ENCODE measurements around the gene PBXIP1.

Gene PBXIP1

DNA sequence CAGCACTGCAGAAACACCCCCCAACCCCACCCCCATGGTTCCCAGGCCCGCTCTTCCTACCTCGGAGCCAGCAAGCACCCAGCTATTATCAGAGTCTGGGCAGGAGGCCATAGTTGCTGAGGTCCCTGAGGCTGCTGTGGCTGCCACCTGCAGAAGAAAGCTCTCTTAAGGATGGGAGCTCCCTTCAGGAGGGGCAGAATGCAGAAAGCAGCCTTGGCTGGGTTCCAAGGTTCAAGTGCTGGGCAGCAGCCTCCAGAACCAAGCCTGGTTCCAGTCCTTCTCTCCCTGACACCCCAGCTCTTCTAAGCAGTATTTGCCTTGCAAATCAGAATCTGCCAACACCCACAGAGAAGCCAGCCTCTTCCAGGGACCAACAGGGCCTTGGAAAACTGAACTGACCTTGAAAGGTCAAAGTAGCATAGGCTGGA is 2.3 kb downstream of the PBXIP1 start:
- FAIRE-seq: no peak

DNA sequence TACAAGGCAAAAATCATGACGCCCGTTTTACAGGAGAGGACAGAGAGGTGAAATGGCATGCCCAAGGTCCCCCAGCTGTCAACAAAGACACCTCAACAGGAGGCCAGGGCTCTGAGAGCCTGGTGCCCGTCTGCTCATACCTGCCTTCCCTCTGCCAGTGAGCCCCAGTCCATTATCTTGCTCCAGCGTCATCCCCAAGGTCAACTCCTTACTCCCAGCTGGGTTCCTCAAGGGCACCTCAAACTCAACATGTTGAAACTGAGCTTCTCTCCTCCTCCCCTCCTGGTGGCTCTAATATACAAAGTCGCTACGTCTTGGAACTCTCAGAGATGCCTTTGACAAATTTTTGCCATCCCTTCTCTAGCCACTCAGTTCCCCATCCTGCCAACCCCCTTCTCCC is 3.2 kb downstream of the PBXIP1 start:
- no peak for FAIRE-seq

DNA sequence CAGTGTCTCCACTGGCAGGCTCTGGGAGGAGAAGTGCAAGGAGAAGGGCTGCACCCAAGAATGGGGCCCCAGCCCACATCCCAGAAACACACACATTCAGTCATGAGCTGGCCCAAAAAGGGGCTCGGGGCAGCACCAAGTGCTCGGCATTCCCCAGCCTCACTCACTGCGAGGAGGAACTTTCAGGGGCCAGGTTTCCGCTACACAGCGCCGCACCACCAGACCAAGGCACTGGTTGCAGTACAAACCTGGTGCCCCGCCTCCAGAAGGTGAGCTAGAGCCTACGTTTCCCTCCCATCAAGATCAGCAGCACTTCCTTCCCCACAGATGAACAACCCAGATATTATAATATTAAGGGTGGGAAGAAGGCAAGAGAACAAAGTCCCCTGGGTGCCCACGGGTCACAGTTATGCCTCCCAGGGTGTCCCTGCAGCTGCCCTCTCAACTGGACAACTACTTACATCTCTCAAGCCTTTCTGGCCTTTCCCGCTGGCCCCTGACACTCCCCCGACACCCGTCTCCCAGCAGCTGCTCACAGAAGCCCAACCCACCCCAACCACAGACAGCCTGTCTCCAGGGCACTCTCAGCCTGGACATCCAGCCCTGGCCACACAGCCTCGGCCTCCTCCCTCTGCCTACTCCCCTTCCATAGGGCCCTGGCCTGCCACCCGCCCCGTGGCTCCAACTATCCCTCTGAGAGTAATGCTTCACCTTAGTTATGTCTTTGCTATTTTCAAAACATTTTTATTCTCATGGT is 3.8 kb downstream of the PBXIP1 start:
- no peak for FAIRE-seq

DNA sequence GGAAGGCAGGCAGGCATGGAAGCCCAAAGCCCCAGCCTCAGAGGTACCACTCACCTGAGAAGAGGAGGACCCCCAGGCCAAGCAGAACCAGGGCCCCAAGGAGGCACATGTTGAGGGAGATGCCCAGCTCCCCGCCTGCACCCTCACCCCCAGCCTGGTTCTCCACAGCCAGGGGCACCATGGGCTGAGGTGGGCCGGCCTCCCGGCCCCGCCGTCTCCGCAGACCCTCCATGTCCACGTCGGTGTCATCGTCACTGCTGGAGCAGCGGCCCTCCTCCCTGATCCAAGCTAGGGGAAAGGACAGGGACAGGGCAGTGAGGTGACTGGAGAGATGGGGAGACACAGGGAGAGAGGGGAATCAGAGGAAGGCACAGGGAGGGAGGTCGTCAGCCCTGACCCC is 7.8 kb downstream of the PBXIP1 start:
- no peak for FAIRE-seq

DNA sequence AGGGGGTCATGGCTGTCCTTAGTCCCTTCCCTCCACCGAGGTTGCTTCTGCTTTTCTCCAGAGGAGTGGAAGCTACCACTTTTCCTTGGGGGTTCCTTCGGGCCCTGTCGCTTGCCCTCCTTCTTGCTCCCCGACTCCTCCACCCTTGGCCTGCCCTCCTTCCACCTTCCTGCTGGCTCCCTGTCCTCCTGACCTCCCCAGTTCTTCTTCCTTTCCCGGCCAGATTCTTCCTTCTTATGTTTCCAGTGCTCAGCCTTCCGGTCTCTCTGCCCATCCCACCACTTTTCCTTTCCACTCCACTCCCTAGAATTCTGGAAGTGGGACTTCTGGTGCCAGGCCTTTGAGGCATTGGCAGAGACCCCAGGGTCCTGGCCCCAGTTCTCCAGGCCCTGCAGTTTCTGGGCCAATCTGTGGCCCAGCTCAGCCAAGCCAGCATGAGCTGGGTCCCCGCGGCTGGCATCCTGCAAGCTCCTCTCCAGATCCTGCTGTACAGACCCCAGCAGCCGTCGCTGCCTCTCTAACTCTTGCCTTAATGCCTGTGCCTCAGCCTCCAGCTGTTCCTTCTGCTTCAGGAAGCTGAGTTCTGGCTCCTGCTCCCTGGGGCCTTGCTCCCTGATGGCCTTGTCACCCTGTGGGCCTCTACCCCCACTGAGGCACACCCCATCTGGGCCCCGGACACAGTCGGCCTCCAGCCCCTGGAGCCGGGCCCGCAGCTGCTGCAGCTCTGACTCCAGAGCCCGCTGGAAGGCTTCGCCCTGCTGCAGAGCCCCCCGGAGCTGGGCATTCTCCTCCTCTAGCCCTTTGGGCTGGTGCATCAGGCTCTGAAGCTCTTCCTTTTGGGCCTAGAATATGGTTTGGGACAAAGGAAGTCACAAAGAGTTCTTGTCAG is 9.7 kb downstream of the PBXIP1 start:
- FAIRE-seq: no peak

DNA sequence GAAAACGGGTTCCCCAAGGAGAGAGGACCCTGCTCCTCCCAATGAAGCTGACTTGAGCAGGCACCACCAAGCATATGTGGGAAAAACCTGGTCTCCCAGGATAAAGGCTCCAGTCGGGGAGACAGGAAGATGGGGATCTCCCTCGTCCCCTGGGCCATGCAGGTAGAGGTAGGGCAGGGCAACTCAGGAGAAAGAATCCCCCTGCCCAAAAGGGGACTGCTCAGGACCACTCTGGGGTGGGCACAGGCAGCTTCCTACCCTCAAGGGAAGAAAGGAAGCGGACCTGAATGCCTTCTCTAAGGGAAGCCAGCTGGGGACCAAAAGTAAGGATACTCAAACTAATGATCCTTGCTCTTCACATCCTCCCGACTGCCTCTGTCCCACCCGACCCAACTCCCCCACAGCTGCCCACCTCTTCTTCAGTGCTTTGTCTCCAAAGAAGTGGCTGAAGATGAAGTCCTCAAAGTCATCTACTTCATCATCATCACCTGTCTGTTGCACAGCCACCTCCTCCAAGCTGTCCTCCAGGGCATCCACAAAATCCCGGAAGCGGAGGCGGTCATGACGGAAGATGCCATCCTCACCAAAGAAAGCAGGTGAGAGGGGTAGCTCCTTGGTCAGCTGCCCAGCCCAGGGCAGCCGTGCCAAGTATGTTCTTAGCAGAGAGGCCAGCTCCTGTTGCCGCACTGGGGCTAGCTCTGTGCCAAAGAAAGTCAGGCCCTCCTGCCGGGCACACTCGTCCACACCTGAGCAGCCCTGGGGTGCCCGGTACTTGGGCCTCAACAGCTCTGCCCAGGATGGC is 10.5 kb downstream of the PBXIP1 start:
- FAIRE-seq: no peak

DNA sequence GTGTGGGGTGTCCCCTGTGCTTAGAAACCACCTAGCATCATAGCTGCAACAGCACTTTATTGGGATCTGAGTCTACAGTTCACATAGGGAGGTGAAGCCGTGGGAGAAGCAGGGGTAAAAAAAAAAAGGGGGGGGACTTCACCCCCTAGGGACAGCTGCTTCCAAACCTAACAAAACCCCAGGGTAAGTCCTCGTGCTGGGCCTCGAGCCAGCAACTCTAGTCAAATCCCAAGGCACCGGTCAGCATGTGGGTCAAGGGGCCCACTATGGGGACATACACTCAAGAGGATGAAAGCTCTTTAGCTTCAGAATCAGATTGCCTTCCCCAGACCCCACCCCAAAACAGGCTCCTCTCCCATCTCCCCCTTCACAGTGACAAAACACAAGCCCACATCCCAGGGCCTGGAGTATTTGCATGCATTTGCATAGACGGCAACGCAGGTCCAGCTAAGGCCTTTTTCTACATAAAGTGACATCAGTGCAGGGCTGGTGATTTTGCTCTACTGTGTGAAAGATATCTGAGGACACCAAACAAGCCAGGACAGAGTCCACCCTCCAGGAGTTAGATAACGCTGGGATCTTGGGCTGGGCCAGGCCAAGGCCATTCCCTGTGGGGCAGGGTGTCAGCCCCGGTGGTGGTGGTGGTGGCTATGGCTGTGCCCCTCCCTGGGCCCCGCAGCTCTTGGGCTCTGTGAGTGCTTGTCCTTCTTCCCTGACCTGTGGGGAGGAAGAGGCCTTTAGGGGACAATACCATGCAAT is 11.3 kb downstream of the PBXIP1 start:
- FAIRE-seq: no peak

DNA sequence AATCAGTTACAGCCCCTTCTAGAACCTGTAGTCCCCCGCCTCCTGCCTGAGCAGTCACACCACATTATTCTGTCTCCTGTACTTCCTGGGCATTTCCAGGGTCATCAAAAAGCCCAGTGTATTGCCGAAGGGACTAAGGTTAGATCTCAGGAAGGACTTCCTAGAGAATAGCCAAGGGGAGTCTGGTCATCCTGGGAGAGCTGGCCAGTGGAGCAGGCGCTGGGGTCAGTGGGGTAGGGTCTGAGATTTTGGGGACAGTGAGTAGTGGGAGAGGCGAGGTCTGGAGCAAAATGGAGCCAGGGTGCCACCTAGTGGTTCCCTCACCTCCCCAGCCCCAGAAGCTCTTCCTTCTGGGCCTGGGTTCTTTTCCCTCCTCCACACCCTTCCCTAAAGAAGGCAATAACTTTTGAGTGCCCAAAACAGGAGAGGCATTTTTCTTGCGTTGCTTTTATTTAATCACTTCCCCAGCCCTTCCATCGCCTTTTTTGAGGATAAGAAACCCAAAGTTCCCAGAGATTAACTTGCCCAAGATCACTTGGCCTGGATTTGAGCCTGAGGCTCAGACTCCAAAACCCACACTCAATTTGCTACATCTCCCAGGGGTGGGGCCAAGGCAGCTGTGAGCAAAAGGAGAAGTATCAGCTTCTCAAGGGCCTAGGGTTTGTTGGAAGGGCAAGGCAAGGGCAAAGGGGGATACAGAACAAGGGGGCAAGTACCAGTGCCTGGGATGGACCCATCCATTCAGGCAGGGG is 12.1 kb downstream of the PBXIP1 start:
- FAIRE-seq: no peak

DNA sequence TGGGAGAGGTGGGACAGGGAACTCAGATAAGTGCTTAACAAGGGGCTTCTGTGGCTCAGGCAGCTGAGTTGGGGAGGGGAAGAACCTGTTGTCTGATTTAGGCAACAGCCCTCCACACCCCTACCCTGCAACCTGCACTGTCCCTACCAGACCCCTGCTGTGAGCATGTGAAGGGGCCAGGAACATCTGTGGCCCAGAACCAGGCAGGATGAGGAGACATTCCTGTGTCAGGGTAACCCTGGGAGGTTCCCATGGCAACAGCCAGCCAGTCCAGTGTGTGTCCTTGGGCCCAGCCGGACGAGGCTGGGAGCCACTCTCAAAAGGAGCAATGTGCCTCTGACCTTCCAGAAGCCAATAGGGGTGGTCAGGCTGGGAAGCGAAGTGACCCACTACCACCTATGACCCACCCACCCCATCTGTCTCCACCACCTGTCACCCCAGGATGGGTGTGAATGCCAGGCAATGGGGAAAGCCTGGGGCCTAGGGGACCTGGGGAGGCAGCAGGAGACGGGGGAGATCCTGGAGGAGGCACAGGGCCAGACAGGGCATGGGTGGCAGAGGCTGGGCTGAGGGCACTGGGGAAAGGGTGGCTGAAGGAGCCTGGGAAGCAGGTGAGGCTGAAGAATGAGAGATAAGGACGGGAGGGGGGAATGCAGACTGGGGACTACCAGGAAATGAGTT is 14.4 kb downstream of the PBXIP1 start:
- FAIRE-seq: no peak

DNA sequence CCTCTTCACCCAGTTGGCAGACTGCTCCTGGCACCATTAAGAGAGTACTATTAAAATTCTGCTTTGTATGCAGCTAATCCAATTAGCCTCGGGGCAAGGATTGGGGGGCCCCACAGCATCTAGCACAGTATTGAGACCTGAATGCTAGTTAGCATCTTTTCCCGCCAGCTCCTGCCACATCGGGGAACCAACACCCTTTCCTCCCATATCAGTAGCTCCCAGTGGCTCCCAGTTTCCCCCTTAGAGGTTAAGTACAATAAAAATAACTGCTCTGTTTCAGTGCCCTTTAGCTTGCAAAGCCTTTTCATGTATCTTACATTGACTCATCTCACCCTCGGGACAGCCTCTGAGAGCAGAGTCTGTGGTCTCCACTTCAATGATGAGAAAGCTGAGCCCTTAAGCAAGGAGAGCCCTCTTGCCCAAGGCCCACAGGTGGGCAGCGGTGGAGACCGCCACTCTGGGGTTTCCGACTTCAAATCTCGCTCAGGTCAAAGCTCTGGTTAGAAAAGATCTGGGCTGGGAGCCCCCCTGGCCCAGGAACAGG is 15.2 kb downstream of the PBXIP1 start:
- no peak for FAIRE-seq

DNA sequence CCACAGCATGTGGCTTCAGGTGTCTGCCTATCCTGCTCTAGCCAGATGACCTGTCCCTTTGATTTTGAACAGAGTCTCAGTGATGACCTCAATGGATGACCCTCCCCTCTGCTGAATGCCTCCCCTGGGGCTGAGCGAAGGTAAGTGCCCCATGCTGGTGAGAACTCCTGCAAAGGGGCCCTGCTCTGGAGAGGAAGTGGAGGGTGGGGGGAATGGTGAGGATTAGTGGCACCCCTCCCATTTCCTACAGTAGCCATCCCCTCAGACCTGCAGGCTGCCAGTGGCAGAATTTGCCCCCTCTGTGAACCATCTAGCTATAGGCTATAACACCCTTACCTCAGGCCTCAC is 15.7 kb downstream of the PBXIP1 start:
- FAIRE-seq: no peak

DNA sequence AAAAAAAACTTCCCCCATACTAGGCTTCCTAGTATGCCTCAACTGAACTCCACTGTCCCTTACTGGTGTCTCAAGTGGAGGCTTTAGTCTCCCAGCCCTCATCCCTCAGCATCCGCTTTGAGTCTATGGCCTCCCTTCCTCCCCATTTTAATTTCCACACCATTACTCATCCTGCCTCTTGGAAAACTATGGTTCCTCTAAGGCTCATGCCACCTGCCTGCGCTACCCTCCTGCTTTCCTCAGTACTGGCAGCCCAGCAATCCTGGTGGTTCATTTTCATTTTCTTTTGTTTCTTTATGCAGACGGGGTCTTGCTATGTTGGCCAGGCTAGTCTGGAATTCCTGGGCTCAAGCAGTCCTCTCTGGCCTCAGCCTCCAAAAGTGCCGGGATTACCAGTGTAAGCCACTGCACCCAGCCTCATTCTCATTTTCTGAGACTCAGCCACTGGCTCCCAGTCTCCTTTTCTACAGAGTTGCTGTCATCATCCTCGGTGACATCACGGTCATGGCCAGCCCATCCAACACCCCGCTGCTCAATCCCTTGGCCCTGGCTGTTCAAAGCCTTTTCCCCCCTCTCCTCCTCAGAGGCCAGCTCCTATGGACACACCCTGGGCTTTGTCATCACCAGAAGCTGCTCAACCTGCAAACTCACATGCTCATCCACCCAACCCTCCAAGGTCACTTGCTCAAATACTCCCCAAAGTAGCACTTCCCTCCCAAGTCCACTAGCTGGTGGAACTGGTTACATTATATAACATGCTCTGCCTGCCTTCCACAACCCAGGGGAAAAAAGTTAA is 17.1 kb downstream of the PBXIP1 start:
- FAIRE-seq: no peak

DNA sequence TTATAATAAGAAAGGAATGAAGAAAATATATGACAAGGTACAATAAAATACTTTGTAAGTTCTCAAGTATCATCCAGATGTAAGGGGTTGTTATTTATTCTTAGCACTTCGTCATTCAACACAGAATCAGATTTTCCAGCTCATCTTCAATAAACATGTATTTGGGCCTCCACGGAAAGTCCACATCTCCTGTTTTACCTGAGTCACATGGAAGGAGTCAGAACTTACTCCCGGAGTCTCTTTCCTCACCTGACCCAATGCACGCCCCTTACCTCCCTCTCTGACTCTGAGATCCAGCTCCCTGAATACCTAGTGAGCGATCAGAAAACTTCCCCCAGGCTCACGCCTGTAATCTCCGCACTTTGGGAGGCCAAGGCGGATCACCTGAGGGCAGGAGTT is 17.9 kb downstream of the PBXIP1 start:
- no peak for FAIRE-seq

DNA sequence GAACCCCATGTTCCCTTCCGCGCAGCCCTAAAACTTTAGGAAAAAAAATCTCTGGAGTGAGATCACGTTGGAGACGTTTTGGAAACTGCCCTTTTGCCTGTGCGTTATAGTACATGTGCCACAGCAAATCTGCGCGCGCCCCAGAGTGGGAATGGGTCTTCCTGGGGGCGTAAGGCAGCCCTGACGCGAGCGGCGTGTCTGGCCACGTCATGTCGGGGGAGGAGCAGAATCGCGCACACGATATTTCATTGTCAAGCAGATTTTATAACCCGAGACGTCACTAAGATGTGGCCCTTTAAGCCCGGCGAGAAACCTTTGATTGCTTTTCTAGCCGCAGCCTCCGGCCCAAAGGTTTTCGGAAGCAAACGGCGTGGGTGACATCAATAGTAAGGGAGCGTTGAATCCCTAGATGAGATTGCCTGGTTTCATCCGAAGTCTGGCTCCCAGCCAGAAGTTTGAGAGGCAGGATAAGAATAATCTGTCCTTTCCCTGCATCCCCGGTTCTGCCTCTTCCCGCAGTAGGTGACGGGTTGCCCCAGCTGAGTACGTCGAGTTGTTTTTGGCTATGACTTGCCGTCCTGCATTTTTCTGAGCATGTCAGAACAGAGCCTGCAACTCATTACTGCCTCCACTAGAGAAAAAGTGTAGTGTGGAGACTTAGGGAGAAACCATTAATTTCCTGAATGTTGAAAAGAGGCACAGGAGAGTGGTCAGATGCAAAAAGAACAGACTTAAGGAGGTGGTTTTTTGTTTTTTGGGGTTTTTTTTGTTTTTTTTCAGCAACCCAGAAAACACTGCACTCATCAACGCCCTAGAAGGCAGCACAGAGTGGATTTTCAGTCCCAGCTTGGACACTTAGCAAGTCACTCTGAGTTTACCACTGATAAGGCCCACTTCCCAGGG is 18.6 kb downstream of the PBXIP1 start:
- FAIRE-seq: no peak

DNA sequence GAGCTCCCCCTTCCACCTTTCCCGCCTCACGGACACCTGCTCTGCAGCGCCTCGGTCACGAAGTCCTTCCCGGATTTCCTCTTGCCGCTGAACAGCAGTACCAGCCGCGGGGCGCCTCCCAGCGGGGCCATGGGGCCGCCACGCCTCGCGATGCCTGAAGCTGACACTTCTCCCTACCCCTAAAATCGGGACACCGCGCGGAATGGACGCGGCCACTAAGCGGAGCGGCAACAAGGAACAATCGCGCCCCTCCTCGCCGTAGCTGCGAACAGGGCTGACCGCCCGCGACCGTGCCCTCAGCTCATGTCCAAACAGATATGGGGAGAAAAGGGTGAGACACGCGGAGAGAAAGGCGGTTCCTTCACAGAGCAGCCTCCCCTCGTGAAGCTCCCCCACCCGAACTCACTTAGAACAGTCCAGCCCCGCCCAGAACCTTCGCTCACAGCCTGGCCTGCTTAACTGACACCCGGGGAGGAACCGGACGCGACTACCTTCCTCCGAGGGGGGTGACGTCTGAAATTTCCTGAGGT is 19.3 kb downstream of the PBXIP1 start, which contains the start of gene PMVK:
PMVK (minus strand) TSS at position 165 of the 530 bp plus-strand sequence; CDS start at position 131, 34 bp downstream.
- FAIRE-seq: no peak

DNA sequence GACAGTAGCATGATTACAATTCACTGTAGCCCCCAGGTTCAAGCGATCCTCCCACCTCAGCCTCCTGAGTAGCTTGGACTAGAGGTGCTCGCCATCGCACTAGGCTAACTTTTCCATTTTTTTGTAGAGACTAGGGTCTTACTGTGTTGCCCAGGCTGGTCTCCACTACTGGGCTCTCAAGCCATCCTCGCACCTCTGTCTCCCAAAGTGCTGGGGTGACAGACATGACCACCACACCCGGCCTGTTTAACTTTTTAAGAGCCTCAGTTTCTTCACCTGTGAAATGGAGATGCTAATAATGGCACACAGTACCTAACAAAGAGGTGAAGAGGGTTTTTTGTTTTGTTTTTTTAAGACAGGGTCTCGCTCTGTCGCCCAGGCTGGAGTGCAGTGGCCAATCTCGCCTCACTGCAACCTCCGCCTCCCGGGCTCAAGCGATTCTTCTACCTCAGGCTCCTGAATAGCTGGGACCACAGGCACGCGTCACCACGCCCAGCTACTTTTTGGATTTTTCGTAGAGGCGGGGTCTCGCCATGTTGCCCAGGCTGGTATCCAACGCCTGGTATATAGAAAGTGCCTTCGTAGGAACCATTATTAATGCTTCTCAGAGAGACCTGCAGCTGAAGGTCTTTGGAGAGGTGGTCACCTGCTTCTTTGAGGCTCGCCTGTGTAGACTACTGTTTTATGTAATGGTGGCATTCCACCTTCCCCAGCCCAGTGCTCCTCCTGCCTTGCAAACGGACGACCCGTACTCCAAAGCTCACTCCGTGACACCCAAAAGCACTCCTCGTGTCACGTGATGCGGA is 19.9 kb downstream of the PBXIP1 start:
- FAIRE-seq: no peak

DNA sequence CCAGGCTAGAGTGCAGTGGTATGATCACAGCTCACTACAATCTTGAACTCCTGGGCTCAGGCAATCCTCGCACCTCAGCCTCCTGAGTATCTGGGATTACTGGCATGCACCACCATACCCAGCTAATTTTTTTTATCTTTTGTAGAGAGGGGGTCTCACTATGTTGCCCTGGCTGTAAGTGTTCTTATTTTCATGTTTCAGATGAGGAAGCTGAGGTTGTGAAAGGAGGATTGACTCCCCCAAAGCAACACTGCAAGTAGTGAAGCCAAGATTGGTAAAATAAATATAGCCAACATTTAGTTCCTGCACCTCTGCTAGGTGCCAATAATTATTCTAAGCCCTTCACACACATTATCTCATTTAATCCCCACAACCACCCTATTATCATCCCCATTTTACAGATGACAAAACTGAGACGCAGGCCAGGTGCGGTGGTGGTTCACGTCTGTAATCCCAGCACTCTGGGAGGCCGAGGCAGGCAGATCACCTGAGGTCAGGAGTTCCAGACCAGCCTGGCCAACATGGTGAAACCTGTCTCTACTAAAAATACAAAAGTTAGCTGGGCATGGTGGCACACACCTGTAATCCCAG is 21.4 kb downstream of the PBXIP1 start:
- no peak for FAIRE-seq
